Measurements from ENCODE around the gene KCNK13.
"Not testable (repeated sequence)": the region's sequence is repeated elsewhere in the genome, so short reads cannot be mapped to it uniquely, and the experiment has no call there.

Gene KCNK13

DNA sequence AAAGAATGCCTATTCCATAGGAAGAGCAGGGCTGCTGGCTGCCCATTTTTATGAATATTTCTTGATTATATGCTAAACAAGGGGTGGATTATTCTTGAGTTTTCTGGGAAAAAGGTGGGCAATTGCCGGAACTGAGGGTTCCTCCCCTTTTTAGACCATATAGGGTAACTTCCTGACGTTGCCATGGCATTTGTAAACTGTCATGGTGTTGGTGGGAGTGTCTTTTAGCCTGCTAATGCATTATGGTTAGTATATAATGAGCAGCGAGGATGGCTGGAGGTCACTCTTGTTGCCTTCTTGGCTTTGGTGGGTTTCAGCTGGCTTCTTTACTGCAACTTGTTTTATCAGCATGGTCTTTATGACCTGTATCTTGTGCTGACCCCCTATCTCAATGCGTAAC lies 138.8 kb downstream of the KCNK13 start:
- DNase-seq: not testable (repeated sequence)

DNA sequence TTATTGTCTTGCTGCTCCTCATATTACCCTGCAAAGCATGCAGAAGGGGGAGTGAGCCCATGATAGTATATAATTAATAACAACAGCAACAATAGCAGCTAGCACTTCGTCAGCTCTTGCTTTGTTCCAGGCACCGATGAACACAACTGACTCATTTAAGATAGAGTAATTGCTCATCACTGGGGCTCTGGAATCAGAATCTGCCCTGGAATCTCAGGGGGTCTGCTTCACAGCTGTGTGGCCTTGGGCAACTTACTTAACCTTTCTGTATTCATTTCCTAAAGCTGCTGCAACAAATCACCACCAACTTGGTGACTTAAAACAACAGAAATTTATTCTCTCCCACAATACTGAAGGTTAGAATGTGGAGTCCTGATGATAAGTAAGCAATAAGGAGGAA lies 139.6 kb downstream of the KCNK13 start:
- DNase-seq: no peak

DNA sequence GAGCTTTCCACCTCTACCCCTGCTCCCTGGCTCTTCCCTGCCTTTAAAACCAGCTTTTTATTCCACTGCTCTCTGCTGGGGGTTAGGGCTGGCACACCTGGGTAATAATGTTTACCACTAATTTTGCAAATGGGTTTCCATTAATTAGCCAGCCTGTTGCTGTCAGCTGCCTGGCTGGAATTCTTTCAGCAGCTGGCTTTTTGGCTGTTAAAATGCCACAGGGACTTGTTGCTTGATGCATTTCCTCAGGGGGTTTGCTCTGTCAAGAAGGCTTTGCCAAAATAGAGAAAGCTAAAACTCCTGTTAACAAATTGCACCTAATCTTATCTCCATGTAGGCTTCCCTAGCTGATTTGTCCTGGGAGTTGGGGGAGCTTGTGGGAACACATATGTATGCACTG lies 142.7 kb downstream of the KCNK13 start:
- no peak for DNase-seq

DNA sequence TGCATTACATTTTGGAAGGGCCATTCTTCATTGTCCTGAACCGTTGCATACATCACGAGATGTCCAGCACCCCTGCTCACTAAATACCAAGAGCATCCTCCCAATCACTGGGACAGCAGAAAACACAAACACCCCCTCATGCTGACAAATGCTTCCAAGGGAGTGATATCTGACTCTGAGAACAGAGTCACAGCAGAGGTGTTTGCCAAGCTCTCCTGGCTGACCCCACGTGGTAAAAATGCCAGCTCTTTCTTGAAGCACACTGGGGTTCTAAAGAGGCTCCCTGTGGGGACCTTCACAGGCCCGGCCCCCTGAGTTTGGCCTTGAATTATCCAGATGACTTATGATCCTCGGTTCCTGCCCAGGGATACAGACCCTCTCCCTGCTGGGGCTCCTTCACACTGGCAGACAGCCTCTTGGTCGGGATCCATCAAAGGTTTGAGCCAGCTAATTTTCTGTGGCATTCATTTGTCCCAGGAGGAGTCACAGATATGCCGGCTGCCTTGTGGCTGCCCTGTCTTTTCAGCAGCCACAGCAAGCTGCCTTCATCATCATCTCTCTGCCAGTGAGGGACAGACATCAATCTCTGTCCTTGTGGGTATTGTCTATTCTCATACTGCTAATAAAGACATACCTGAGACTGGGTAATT lies 151.4 kb downstream of the KCNK13 start:
- DNase-seq: no peak

DNA sequence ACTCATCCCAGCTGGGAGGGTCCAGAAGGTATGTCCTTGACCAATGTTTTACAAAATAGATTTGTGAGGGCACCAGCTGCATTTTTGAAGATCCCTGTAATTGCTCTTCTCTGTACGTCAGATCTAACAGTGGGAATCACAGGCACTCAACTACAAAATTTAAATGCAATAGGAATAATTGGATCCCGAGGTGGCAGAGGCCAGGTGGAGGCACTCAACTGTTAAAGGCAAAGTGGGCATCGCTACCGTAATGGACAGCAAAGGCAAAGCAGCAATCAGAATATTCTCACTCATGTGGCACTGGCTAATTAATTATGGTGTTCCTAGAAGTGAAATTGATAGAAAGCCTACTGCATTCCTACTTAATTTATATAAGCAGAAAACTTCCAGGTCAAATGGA lies 166.7 kb downstream of the KCNK13 start:
- no peak for DNase-seq

DNA sequence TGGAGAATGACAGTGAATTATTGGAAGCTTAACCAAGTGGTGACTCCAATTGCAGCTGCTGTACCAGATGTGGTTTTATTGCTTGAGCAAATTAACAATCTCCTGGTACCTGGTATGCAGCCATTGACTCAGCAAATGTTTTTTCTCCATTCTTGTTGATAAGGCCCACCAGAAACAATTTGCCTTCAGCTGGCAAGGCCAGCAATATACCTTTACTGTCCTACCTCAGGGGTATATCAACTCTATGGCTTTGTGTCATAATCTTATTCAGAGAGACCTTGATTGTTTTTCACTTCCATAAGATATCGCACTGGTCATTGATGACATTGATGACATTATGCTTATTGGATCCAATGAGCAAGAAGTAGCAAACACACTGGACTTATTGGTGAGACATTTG lies 168.1 kb downstream of the KCNK13 start:
- not testable (repeated sequence) for DNase-seq

Data from GDM1 (cell line).